Measurements from ENCODE around the gene CADM3.

DNA sequence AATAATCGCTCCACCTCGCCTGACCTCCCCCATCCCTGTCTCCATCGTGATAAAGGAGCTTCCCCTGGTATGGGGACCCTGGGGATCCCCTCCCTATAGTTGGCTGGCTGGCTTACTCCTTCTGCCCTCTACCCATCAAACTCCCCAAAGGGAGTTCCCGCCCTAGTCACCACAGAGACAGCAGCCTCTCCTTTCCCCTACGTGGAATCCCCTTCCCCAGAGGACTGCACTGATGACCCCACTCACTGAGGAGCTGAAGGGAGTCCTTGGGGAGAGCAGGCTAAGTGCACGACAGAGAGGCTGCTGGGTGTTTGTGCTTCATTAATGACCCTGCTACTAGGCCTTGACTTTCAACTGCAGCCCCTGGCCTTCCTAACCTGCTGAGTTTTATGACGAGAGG lies 1.9 kb downstream of the CADM3 start:
- TF ChIP-seq, protein P1, sequence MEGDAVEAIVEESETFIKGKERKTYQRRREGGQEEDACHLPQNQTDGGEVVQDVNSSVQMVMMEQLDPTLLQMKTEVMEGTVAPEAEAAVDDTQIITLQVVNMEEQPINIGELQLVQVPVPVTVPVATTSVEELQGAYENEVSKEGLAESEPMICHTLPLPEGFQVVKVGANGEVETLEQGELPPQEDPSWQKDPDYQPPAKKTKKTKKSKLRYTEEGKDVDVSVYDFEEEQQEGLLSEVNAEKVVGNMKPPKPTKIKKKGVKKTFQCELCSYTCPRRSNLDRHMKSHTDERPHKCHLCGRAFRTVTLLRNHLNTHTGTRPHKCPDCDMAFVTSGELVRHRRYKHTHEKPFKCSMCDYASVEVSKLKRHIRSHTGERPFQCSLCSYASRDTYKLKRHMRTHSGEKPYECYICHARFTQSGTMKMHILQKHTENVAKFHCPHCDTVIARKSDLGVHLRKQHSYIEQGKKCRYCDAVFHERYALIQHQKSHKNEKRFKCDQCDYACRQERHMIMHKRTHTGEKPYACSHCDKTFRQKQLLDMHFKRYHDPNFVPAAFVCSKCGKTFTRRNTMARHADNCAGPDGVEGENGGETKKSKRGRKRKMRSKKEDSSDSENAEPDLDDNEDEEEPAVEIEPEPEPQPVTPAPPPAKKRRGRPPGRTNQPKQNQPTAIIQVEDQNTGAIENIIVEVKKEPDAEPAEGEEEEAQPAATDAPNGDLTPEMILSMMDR (IDR thresholded peaks at IDR 0.05), result no peak
- no peak for TF ChIP-seq POLR2A (IDR thresholded peaks at IDR 0.05)

Data from tibial nerve (tissue), 3 donors.